ENCODE data around the gene TXLNG.
"Not testable (repeated sequence)": the region's sequence is repeated elsewhere in the genome, so short reads cannot be mapped to it uniquely, and the experiment has no call there.

TXLNG gene

DNA sequence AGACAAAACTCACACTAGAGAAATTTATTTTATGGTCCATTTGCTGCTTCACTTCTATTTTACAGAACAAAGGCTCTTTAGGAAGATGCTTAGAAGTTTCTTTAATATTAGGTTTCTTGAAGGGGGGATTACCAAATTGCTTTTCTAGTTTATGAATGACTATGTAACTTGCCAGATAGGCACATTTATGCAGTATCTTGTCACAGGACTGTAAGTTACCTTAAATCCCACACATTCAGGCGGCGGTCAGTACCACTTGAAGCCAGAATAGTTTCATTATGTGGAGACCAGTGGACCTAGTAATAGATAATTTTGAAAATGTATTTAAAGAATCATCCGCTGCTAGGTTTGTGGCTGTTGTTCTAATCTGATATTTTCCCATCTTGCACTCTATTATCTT is 65.6 kb downstream of the TXLNG start:
- Histone ChIP-seq H3K36me3 (replicated peaks; ENCODE audit: low read depth, low read length) (peaks cover 54% of the 10 kb centered on the region), H3K27ac (ENCODE audit: low read length) (no peak overlapping the region)

DNA sequence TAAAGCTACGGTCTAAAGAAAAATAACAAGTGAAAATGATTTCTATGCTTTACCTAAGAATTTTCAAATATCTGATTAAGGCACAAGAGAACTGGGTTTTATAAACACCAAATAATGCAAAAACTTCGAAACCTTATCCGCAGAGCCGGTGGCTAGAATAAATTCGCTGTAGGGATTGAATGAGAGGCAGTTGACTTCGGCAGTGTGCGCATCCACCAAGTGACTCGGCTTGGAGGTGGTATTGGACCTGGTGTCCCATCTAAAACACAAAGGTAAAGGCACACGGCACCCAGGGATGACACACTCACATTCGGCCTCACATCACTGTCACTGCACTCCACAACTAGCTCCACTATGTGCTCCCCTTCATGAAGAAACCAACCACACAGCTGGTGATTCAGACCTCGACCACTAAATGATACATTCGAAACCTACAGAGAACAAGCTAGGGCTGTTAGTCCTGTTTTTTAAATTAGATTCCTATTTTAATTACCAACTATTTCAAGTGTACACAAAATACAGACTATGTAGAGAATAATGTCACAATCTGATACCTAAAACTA is 66.4 kb downstream of the TXLNG start:
- H3K4me1 ChIP-seq (ENCODE audit: low read length) = peaks cover 9% of the 10 kb centered on the region
- peaks cover 62% of the 10 kb centered on the region for H3K36me3 ChIP-seq (replicated peaks; ENCODE audit: low read depth, low read length)
- H3K9me3 ChIP-seq (ENCODE audit: insufficient read depth, low read length) = no peaks in the 10 kb centered on the region
- H2AFZ ChIP-seq (ENCODE audit: low read depth, low read length) = no peak overlapping the region
- no peak overlapping the region for H3K4me3 ChIP-seq (ENCODE audit: low read length)
- peaks cover 64% of the 10 kb centered on the region for H3K79me2 ChIP-seq (ENCODE audit: low read length)
- no peaks in the 10 kb centered on the region for H3K27me3 ChIP-seq (ENCODE audit: low read depth, low read length)
- H3K4me2 ChIP-seq (ENCODE audit: low read length) = no peak overlapping the region
- no peak overlapping the region for H3K9ac ChIP-seq (ENCODE audit: low read length)
- TF ChIP-seq, protein P1, sequence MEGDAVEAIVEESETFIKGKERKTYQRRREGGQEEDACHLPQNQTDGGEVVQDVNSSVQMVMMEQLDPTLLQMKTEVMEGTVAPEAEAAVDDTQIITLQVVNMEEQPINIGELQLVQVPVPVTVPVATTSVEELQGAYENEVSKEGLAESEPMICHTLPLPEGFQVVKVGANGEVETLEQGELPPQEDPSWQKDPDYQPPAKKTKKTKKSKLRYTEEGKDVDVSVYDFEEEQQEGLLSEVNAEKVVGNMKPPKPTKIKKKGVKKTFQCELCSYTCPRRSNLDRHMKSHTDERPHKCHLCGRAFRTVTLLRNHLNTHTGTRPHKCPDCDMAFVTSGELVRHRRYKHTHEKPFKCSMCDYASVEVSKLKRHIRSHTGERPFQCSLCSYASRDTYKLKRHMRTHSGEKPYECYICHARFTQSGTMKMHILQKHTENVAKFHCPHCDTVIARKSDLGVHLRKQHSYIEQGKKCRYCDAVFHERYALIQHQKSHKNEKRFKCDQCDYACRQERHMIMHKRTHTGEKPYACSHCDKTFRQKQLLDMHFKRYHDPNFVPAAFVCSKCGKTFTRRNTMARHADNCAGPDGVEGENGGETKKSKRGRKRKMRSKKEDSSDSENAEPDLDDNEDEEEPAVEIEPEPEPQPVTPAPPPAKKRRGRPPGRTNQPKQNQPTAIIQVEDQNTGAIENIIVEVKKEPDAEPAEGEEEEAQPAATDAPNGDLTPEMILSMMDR (IDR thresholded peaks at IDR 0.05; ENCODE audit: low read depth, low read length) = no peak
- no peak for TF ChIP-seq EZH2phosphoT487 (IDR thresholded peaks at IDR 0.05; ENCODE audit: low read depth)
- no peak overlapping the region for H3K27ac ChIP-seq (ENCODE audit: low read length)
- H4K20me1 ChIP-seq (ENCODE audit: insufficient read depth, low read length) = peaks cover 18% of the 10 kb centered on the region

More for the DNA sequence above, 65.6 kb downstream of the TXLNG start:
- Histone ChIP-seq H2AFZ (ENCODE audit: low read depth, low read length) (no peak overlapping the region), H3K9ac (ENCODE audit: low read length) (no peak overlapping the region), H4K20me1 (ENCODE audit: insufficient read depth, low read length) (peaks cover 15% of the 10 kb centered on the region), H3K4me2 (ENCODE audit: low read length) (no peak overlapping the region), H3K9me3 (ENCODE audit: insufficient read depth, low read length) (no peaks in the 10 kb centered on the region), H3K79me2 (ENCODE audit: low read length) (peaks cover 55% of the 10 kb centered on the region), H3K27me3 (ENCODE audit: low read depth, low read length) (no peaks in the 10 kb centered on the region), H3K4me3 (ENCODE audit: low read length) (no peak overlapping the region), H3K4me1 (ENCODE audit: low read length) (peaks cover 9% of the 10 kb centered on the region)
- TF ChIP-seq, protein P1 (IDR thresholded peaks at IDR 0.05; ENCODE audit: low read depth, low read length) = no peak
- no peak for TF ChIP-seq EZH2phosphoT487 (IDR thresholded peaks at IDR 0.05; ENCODE audit: low read depth)

DNA sequence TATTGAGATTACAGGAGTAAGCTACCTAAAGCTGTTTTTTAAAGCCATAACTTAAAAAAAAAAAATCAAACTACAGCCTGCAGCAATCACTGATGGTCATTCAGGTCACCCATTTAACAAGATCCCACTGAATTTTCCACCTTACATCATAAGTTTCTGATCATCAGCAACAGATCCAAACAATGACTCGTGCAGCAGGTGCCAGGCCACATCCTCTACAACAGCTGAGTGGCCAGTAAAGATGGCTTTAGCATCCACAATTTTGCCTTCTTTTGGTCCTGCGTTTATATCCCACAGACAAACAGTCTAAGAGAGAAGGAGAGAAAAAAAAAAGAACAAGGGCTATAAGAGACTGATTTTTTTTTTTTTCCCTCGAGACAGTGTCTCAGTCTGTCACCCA is 67.3 kb downstream of the TXLNG start:
- no peak overlapping the region for H3K27ac ChIP-seq (ENCODE audit: low read length)
- peaks cover 68% of the 10 kb centered on the region for H3K79me2 ChIP-seq (ENCODE audit: low read length)
- no peak overlapping the region for H3K9ac ChIP-seq (ENCODE audit: low read length)
- H3K9me3 ChIP-seq (ENCODE audit: insufficient read depth, low read length) = no peaks in the 10 kb centered on the region
- H3K27me3 ChIP-seq (ENCODE audit: low read depth, low read length) = no peaks in the 10 kb centered on the region
- TF ChIP-seq, protein P1 (IDR thresholded peaks at IDR 0.05; ENCODE audit: low read depth, low read length) = no peak
- TF ChIP-seq EZH2phosphoT487 (IDR thresholded peaks at IDR 0.05; ENCODE audit: low read depth) = no peak
- H3K4me1 ChIP-seq (ENCODE audit: low read length) = peaks cover 9% of the 10 kb centered on the region
- no peak overlapping the region for H2AFZ ChIP-seq (ENCODE audit: low read depth, low read length)
- H4K20me1 ChIP-seq (ENCODE audit: insufficient read depth, low read length) = peaks cover 23% of the 10 kb centered on the region
- H3K4me2 ChIP-seq (ENCODE audit: low read length) = no peak overlapping the region
- no peak overlapping the region for H3K4me3 ChIP-seq (ENCODE audit: low read length)
- H3K36me3 ChIP-seq (replicated peaks; ENCODE audit: low read depth, low read length) = peaks cover 63% of the 10 kb centered on the region

DNA sequence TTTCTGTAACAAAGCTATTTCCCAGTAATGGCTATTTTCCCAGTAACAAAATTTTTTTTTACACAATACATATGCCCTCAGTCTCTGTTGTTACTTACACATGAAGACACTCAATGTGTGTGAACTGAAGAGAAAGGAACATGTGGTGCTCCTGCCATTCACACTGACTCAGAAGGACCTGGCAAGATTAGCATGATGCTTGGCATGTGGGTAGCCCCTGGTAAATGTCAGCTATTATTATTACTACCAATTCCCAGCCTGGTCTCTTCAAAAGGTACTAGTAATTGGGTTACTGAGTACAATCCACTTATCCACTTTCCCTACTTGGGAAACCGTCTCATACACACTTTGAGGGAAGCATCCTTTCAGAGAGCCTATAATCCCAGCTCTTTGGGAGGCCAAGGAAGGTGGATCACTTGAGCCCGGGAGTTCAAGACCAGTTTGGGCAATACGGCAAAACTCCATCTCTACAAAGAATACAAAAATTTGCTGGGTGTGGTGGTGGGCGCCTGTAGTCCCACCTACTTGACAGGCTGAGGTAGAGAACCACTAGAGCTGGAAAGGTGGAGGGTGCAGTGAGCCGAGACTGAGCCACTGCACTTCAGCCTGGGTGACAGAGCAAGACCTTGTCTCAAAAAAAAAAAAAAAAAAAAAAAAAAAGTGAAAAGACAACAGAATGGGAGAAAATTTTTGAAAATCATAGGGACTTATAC is 69.3 kb downstream of the TXLNG start:
- Histone ChIP-seq H3K27ac (ENCODE audit: low read length) (no peak overlapping the region), H3K4me1 (ENCODE audit: low read length) (peaks cover 9% of the 10 kb centered on the region), H4K20me1 (ENCODE audit: insufficient read depth, low read length) (peaks cover 37% of the 10 kb centered on the region), H3K4me3 (ENCODE audit: low read length) (no peak overlapping the region), H3K79me2 (ENCODE audit: low read length) (peaks cover 82% of the 10 kb centered on the region), H3K9me3 (ENCODE audit: insufficient read depth, low read length) (no peaks in the 10 kb centered on the region), H3K4me2 (ENCODE audit: low read length) (no peak overlapping the region), H2AFZ (ENCODE audit: low read depth, low read length) (no peak overlapping the region), H3K9ac (ENCODE audit: low read length) (no peak overlapping the region), H3K27me3 (ENCODE audit: low read depth, low read length) (no peaks in the 10 kb centered on the region), H3K36me3 (replicated peaks; ENCODE audit: low read depth, low read length) (peaks cover 71% of the 10 kb centered on the region)
- TF ChIP-seq, protein P1 (IDR thresholded peaks at IDR 0.05; ENCODE audit: low read depth, low read length) = no peak
- no peak for TF ChIP-seq EZH2phosphoT487 (IDR thresholded peaks at IDR 0.05; ENCODE audit: low read depth)

DNA sequence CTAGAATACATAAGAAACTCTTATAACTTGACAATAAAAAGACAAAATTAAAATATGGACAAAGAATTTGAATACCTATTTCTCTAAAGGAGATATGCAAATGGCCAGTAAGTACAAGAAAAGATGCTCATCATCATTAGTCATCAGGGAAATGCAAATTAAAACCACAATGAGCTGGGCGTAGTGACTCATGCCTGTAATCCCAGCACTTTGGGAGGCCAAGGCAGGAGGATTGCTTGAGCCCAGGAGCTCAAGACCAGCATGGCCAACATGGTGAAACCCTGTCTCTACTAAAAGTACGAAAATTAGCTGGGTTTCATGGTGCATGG is 69.8 kb downstream of the TXLNG start:
- not testable (repeated sequence) for H2AFZ ChIP-seq (ENCODE audit: low read depth, low read length); H3K4me3 ChIP-seq (ENCODE audit: low read length); H3K4me2 ChIP-seq (ENCODE audit: low read length); H3K4me1 ChIP-seq (ENCODE audit: low read length); H3K9ac ChIP-seq (ENCODE audit: low read length); H3K27me3 ChIP-seq (ENCODE audit: low read depth, low read length); H3K27ac ChIP-seq (ENCODE audit: low read length); H3K9me3 ChIP-seq (ENCODE audit: insufficient read depth, low read length)
- Histone ChIP-seq H3K79me2 (ENCODE audit: low read length) (peaks cover 87% of the 10 kb centered on the region), H3K36me3 (replicated peaks; ENCODE audit: low read depth, low read length) (peaks cover 71% of the 10 kb centered on the region), H4K20me1 (ENCODE audit: insufficient read depth, low read length) (peaks cover 37% of the 10 kb centered on the region)
